GM19463 (cell line): Measurements from ENCODE around the gene DBNL.
"Not testable (repeated sequence)": the region's sequence is repeated elsewhere in the genome, so short reads cannot be mapped to it uniquely, and the experiment has no call there.

ENCODE experiments used
- ATAC-seq: cut with Tn5 transposase; IDR thresholded peaks from one replicate; pipeline ENCODE4 v1.9.1; 2021; ENCODE audit warnings: mild to moderate bottlenecking, moderate library complexity; ENCODE audit not compliant: unreplicated experiment

The DBNL gene

DNA sequence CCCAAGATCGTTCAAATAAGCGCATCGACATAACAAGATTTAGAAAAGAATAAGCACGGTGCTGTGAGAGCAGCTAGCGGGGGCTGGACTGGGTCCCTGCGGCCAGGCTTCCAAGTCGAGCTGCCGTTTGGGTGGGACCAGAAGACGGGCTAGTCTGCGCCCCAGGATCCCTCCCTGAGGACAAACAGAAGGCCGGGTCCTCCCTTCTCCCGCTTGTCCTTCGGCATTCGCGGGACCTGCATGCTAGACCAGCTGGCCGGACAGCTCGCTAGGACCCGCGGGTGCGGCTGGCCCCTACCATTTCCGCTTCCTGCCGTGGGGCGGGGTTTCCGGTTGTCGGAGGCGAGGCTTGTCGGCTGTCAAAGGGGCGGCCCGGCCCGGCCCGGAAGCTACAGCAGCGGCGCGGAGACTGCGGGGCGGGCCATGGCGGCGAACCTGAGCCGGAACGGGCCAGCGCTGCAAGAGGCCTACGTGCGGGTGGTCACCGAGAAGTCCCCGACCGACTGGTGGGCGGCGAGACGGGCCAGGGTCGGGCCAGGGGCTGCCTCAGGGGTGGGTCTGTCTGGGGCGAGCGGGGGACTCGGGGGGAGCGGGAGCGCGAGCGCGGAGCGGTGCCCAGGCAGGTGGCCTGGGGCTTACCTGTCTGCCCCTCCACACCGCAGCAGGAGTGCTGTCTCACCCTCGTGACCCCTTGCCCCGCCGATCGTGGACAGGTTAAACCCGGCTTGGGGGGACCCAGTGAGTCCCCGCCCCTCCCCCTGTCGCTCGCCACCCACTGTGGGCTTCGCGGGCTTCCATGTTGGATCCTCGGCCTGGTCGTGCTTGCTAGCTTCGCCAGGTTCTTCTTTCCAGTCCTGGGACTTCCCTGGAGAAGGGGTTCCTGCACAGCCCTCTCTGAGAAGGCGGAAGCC is at the start of gene DBNL:
DBNL (plus strand) TSS at position 388 of the 911 bp plus-strand sequence; CDS start at position 424, 36 bp downstream.
- peak; percentile 73 for ATAC-seq

GRCh38 chr7:43997532-43997931 is 47.0 kb upstream of the DBNL start, which contains the start of gene SPDYE1:
Gene SPDYE1 (plus strand): TSS chr7:43997897. CDS start chr7:43999950, 2,053 bp downstream.
- ATAC-seq, result not testable (repeated sequence)

GRCh38 chr7:44012081-44012480 is 32.4 kb upstream of the DBNL start:
- ATAC-seq, result not testable (repeated sequence)

DNA sequence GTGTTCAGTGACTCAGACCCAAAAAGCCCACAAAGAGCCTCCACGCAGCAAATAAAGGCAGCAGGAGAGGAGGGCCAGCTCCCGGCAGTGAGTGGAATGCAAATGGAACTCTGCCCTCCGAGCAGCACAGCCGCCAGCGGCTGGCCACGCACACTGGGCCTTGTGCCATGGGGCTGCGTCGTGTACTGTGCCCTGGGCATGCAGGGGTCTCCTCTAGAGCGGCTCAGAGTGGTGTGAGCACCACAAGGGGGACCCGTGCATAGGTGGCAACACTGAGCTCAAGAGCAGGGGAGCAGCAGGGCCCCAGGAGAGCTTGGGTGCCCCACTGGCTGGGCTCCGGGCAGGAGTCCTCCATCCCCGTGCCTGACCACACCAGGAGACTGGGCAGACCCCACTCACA is 29.4 kb upstream of the DBNL start:
- not testable (repeated sequence) for ATAC-seq

- peak; percentile 91 for ATAC-seq
Measured at GRCh38 chr7:44018857-44019807, 25.4 kb upstream of the DBNL start.

DNA sequence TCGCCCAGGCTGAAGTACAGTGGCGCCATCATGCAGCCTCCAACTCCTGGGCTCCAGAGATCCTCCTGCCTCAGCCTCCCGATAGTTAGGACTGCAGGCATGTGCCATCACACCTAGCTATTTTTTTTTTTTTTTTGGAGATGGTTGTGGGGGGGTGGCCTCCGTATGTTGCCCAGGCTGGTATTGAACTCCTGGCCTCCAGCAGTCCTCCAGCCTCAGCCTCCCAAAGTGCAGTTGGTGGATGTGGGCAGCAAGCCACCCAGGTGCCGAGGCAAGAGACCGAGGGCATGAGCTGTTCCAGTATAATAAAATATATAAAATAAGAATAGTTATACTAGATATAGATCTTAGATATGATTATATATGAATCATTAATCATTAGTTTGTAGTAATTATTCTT is 24.7 kb upstream of the DBNL start:
- ATAC-seq, result not testable (repeated sequence)

DNA sequence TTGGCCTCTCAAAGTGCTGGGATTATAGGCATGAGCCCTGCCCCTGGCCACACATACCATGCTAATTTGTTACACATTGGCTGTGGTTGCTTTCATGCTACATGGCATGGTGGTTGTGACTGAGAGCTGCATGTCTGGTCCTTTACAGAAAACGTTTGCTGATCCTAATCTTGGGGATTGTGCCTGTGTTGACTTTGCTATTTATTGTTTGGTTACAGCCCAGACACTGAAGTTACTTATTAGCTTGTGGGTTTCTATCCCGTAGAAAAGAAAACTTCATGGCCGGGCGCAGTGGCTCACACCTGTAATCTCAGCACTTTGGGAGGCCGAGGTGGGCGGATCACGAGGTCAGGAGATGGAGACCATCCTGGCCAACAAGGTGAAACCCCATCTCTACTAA is 22.4 kb upstream of the DBNL start:
- ATAC-seq, result not testable (repeated sequence)

GRCh38 chr7:44022796-44023467 is 21.6 kb upstream of the DBNL start:
- ATAC-seq, result not testable (repeated sequence)

- not testable (repeated sequence) for ATAC-seq
Measured at GRCh38 chr7:44029433-44029832, 15.1 kb upstream of the DBNL start.

DNA sequence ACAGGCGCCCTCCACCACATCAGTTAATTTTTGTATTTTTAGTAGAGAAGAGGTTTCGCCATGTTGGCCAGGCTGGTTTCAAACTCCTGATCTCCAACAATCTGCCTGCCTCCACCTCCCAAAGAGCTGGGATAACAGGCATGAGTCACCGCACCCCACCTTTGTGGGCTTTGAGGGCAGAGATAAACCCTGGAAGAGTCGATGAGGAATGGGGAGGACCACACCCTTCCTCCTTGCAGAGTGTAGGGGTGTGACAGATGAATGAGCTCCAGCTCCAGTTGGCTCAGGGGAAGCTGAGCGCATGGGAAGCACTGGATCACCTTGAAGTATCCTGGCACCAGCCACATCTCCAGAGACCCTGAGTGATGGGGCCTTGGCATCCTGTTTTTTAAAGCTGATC is 14.5 kb upstream of the DBNL start:
- not testable (repeated sequence) for ATAC-seq

DNA sequence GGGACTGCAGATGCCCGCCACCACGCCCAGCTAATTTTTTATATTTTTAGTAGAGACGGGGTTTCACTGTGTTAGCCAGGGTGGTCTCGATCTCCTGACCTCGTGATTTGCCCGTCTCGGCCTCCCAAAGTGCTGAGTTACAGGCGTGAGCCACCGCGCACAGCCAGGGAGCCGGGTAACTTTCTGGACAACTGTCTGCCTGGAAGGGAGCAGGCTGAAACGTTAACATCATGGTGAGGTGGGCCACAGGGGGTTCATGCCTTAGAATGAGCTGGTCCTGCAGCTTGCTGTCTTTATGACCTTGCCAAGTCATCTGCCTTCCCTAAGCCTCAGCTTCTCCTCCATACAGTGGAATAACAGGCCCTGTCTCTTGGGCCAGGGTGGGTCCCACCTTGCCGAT is 13.2 kb upstream of the DBNL start:
- not testable (repeated sequence) for ATAC-seq

DNA sequence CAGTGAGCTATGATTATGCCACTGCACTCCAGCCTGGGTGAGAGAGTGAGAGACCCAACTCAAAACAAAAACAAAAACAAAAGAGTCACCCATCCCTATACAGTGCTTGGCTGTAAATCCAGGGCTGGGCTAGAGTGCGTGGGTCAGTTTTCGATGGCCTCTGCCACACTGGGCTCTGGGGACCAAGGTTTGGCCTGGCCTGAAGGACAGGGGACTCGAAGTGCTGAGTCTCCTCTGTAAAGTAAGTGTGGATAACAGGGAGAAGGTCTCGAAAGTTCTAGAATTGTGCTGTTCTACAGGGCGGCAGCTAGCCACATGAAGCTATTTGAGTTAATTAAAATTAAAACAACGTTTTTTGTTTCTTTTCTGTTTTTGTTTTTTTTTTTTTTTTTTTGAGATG is 12.5 kb upstream of the DBNL start:
- ATAC-seq, result not testable (repeated sequence)

DNA sequence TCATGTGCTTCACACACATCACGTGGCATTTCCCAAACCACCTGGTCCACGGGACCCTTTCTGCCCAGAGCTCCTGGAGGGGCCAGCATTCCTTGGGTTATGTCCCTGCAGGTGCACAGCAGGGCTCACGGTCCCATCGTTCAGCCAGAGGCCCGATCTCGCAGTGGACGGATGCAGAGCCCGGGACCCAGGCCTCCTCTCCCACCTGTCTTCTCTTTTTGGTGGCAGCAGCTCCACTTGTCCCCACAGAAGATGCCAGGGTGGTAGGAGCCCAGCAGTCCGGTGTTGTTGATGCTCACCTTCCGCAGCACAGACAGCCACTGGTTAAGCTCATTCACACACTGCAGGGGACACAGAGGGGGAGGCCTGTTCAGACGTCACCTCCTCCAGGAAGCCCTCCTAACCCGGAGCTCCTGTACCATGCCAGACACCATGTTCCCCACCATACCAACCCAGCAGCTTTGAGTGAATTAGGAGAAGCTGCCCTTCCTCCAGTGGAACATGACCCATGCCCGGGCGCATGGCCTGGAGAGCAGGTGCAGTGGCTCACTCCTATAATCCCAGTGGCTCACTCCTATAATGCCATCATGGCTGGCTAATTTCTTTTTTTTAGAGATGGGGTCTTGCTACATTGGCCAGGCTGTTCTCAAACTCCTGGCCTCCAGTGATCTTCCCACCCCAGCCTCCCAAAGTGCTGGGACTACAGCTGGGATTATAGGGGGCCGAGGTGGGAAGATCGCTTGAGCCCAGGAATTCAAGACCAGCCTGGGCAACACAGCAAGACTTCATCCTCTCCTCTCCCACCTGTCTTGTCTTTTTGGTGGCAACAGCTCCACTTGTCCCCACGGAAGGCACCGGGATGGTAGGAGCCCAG is 10.3 kb upstream of the DBNL start:
- ATAC-seq, result not testable (repeated sequence)

- ATAC-seq, result not testable (repeated sequence)
Measured at GRCh38 chr7:44036364-44036763, 8.1 kb upstream of the DBNL start.

DNA sequence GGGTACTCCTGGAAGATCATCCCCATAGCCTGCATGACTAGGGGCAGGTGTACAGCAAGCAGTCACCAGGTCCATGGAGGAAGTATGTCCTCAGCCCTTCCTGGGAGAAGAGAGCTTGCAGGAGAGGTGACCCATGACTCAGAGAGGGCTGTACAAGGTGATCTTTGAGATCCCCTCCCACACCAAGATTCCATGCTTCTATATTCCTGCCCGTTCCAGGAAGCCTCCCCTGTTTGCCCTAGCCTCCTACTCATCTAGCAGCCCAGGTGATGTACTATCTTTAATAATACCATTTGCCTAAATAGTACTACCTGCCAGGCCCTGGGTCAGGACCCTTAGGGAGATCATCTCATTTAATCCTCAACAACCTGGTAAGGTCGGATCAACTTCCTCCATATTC is 6.6 kb upstream of the DBNL start:
- not testable (repeated sequence) for ATAC-seq

DNA sequence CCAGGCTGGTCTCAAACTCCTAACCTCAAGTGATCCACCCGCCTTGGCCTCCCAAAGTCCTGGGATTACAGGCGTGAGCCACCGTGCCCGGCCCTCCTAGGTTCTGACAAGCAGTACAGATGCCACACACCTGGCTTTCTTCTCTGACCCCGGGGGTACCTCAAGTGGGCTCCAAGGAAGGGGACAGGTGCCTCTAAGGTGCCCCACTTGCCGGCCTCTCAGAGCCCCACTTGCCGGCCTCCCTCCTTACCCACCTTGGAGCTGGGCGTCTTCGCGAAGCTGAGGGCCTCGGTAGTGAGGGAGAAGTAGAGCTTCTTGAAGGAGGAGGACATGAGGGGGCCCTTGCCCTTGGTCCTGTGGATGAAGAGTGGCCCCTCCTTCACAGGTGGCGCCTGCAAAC is 5.9 kb upstream of the DBNL start:
- ATAC-seq, result not testable (repeated sequence)

DNA sequence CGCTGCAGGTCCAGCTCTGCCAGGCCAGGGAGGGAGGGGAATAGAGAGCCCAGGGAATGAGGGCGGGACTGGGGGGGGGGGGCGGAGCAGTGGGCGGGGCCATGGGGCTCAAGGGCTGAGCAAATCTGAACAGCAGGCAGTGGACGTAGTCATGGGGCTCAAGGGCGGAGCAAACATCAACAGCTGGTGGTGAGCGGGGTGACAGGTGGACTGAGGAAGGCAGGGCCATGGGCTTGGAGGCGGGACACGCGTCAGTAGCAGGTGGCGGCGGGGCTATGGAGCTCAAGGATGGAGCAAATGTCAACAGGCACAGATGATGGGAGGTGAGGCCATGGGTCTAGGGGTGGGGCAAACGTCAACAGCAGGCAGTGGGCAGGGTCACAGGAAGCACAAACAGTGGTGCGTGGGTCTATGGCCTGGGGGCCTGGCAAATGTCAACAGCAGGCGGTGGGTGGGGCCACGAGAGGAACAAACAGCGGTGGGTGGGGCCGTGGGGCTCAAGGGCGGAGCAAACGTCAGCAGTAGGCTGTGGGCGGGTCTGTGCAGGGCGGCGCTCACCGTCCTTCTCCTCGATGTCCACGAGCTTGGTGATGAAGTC is 5.4 kb upstream of the DBNL start:
- ATAC-seq, result peak; percentile 68

DNA sequence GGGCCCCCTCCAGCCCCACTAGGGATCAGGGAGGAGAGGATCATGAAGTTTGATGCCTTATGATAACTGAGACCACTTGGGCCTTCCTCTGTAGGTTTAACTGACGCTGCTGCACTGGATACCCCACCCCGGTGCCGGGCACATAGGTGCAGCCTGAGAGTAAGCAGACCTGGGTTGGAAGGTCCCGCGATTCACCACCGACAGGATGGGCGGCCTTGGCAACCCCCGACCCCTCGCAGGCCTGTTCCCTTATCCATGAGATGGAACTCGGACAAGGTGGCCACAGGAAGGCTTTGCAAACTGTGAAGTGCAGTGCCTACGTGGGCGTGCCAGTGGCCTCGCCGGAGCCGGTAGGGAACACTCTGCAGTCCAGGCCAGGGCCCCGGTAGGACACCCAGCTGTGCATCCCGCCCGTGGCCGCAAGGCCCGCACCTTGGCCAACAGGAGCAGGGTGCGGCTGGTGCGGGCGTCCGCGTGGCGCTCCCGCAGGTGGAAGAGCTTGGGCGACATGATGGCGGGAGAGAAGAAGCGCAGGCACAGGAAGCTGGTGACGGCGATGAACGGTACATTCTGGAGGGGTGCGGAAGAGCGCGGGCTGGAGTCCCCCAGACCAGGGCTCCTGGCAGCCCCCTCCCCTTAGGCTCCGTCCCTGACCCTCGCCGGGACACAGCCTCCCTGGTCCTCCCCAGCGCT is 4.6 kb upstream of the DBNL start:
- ATAC-seq, result not testable (repeated sequence)

DNA sequence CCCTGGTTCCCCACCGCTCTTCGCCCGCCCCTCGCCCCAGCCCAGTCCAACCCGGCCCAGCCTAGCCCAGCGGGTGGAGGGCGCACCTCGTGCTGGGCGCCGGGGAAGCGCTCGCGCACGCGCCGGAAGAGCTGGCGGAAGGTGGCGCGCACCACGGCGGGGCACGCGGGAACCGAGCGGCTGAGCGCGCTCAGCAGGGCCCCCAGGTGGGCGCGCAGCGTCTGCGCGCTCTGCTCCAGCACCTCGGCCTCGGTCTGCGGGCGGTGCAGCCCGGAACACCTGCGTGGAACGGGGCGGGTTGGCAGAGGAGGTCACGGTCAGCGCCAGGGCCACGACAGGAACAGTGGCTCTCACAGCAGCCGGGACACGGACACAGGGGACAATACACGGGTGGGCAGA is 4.0 kb upstream of the DBNL start:
- ATAC-seq, result peak; percentile 38
